ENCODE measurements around the gene SMCO1. TPM values are rescaled to one million over a fixed set of nuclear protein-coding genes. Genes with fewer than 3 reads are reported as not detected.
"Not testable (repeated sequence)": the region's sequence is repeated elsewhere in the genome, so short reads cannot be mapped to it uniquely, and the experiment has no call there.

Gene SMCO1
- total RNA-seq: not detected

- DNase-seq: no peak
These were observed at the start of gene SMCO1 for GRCh38 chr3:196514913-196515621. Gene SMCO1 (minus strand): TSS chr3:196515346. CDS start chr3:196515209, 137 bp downstream.

DNA sequence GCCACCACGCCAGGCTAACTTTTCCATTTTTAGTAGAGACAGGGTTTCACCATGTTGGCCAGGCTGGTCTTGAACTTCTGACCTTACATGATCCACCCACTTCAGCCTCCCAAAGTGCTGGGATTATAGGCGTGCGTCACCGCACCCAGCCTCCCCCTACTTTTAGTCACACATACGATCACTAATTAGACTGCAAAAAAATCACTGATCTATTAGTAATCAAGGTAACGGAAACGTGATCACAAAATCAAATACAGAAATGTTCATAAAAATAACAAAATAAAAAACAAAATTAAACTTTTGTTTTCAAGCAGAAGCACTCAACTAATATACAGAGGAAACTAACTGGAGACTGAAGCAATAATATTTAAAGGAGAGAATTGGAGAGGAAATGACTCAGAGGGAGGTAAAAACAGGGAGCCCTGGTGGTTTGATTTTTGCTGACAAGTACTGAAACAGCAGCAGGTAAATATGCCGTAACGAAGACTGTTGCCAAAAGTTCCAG lies 48.6 kb upstream of the SMCO1 start:
- no peak for DNase-seq

GRCh38 chr3:196559826-196560225 lies 44.7 kb upstream of the SMCO1 start:
- no peak for DNase-seq

DNA sequence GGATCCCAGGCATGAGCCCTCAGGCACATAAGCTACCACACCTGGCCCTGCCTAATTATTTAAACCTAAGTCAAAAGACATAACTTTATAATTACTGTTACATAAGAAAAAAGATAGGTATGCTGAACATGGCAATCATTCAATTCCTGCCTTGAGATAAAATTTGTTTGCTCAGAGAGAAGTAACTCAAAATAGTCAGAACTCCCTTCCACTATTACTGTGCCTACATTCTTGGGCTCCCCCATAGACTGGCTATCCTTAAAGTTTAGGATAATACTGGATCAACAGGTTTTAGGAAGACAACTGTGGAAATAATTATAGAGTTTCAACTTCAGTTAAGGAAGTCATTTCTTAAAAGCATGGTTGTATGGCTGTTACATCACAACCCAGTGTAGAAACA lies 43.3 kb upstream of the SMCO1 start:
- DNase-seq: no peak

- DNase-seq: no peak
These were observed 42.1 kb upstream of the SMCO1 start for GRCh38 chr3:196557236-196557635.

DNA sequence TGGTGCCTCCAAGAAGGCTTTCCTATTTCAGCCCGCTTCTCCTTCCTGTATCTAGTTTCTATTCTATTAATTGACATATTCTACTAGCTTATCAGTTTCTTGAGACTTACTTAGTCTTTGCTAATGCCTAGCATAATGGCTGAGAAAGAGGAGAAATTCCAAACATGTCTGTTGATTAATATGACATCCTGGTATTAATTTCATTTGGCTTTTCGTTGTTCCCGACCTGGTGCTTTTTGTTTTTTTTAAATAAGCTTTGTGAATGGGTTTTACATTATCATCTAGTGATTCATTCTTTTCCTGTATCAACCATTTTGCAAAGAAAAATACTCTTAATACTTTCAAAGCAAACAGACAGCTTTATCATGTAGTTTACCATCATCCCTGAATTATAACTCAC lies 40.1 kb upstream of the SMCO1 start:
- DNase-seq: no peak

DNA sequence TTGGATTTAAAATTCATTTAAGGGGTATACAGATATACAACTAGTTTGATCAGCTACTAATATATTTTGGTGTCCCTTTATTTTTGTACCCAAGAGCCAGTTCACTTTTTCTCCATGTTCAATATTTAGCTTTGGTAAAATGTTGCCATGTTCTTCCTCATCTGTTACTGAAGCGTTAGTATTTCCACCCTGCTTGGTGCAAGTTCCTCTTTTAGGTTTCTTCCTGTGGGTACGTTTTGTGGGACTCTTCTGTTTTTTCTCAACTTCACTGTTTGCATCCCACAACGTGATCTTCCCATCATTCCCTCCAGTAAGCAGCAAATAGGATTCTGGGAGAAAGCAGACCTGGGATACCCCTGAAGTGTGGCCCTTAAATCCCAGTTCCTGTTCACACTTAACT lies 39.1 kb upstream of the SMCO1 start:
- no peak for DNase-seq

- DNase-seq: no peak
These were observed 38.4 kb upstream of the SMCO1 start for GRCh38 chr3:196553551-196553950.

DNA sequence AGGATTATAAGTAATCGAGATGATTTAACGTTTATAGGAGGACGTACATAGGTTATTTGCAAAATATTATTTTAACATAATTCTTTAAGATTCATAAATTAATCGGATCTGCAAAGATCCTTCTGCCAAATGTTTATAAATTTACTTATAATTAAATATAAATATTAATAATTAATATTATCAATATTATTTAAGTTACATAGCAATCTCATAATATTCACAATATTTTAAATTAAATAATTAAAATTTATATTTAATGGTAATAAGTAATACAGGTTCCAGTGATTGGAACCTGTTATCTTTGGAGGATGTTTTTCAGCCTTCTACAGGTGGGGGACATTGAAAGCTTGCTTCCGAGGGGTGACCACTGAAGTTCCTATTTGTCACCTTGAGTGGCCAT lies 37.1 kb upstream of the SMCO1 start:
- no peak for DNase-seq

- not testable (repeated sequence) for DNase-seq
These were observed 35.0 kb upstream of the SMCO1 start for GRCh38 chr3:196550172-196550571.

- not testable (repeated sequence) for DNase-seq
These were observed 34.2 kb upstream of the SMCO1 start for GRCh38 chr3:196549312-196549711.

DNA sequence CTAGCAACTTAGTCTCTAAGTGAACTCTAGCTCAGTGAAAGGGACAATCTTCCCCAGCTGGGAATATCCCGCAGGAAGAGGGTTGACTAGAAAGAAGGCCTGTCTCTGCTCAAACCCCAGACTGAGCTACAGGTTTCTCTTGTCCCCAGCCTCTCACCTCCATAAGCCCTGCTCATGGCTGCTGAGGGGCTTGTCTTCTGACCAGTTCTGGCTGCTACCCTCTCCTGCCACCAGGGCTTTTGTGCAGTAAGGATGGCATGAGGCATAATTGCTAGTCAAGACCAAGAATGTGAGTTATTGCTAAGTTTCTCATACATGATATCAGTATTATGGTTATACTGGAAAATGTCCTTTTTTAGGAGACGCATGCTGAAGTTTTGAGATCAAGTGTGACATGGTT lies 31.9 kb upstream of the SMCO1 start:
- no peak for DNase-seq

DNA sequence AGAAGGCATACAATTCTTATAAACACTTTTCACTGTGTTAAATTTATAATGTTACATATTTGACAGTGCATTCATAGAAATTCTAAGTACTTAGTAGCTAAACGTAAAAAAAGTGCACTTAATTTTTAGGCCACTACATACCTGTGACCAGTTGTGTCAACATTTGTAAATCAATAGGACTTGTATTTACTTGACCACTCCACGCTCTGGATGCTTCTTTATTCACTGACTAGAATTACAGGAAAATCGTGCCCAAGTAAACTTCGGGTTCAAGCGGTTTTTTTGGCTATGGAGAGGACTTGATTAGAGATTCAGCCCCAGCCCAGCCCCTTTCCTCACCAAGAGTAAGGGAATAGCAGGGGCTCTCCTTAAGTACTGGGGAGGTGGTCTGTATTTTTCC lies 31.4 kb upstream of the SMCO1 start:
- no peak for DNase-seq

DNA sequence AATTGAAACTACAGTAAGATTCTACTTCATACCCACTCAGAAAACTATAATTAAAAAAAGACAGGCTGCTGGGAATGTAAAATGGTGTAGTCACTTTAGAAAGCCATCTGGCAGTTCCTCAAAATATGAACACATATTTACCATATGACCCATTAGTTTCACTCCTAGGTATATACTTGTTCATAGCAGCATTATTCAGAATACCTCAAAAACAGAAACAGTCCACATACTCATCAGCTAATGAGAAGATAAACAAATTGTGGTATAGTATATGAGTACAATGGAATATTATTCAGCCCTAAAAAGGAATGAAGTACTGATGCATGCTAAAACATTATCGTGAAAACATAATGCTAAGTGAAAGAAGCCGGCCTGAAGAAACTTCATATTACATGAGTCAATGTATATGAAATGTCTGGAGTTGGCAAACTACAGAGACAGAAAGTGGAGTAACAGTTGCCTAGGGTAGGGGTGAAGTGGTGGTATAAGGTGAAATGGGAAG lies 29.4 kb upstream of the SMCO1 start:
- no peak for DNase-seq

GRCh38 chr3:196541684-196542445 lies 26.7 kb upstream of the SMCO1 start:
- DNase-seq: no peak

DNA sequence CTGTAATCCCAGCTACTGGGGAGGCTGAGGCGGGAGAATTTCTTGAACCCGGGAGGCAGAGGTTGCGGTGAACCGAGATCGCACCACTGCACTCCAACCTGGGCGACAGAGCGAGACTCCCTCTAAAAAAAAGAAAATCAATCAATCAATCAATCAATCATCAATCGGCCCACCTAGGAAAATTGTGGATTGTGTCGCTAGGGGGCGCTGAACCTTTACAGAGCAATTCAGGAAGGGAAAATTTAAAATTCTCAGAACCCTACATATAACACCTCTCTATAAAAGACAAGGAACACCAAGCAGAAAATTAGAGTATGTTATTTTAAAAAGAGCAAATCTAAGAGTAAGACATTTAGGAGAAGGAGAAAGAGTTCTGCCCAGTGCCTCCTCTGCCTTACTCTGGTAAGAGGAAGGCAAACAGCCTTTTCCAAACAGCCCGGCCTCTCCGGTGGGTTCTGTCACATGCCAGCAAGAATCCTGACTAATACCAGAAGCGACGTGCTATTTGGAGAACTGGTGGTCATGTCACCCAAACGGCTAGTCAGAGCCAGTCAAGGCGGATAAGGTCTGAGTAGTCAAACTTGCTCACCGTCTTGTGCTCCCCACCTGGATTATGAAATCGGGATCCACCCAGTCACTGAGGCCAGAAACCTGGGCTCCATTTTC lies 22.3 kb upstream of the SMCO1 start:
- no peak for DNase-seq

DNA sequence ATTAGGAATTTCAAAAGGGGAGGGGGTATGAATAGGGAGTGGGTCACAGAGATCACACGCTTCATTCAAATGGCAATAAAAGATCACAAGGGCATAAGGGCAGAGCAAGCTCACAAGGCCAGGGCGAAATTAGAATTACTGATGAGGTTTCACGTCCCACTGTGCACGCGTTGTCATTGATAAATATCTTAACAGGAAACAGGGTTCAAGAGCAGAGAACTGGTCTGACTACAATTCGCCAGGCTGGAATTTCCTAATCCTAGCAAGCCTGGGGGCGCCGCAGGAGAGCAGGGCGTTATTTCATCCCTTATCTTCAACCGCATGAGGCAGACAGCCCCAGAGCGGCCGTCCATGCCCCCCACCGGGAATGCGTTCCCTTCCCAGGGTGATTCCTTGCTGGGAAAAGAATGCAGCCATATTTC lies 18.1 kb upstream of the SMCO1 start:
- no peak for DNase-seq

DNA sequence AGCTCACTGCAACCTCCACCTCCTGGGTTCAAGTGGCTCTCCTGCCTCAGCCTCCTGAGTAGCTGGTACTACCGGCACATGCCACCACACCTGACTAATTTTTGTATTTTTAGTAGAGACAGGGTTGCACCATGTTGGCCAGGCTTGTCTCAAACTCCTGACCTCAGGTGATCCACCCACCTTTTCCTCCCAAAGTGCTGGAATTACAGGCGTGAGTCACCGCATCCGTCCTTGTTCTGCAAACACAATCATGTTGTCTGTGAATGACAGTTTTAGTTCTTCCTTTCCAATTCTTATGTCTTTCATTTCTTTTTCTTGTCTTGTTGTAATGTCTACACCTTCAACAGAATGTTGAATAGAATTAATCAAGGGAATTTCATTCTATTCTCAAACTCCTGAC lies 16.3 kb upstream of the SMCO1 start:
- no peak for DNase-seq

- peak; percentile 35 for DNase-seq
These were observed 13.6 kb upstream of the SMCO1 start for GRCh38 chr3:196528639-196529233.

GRCh38 chr3:196525141-196525540 lies 10.0 kb upstream of the SMCO1 start:
- DNase-seq: no peak

- no peak for DNase-seq
These were observed 9.4 kb upstream of the SMCO1 start for GRCh38 chr3:196524527-196524926.

DNA sequence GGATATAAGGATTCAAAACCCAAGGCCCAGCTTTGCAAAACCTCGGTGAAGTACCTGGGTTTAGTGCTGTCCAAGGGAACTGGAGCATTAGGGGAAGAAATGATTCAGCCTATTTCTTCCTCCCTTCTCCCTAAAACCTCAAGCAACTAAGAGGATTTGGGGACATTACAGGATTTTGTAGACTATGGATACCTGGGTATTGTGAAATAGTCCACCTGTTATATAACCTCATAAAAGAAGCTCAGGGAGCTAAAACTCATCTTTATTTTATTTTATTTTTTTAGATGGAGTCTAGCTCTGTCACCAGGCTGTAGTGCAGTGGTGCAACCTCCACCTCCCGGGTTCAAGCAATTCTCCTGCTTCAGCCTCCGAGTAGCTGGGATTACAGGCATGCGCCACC lies 8.7 kb upstream of the SMCO1 start:
- DNase-seq: no peak

- DNase-seq: not testable (repeated sequence)
These were observed 6.1 kb upstream of the SMCO1 start for GRCh38 chr3:196521291-196521690.

All from occipital lobe (tissue), 2 donors.